AG09319 (cell line): ENCODE results near the gene CASP9.
"Not testable (repeated sequence)": the region's sequence is repeated elsewhere in the genome, so short reads cannot be mapped to it uniquely, and the experiment has no call there.

Experiments
- DNase-seq: peaks from one replicate; pipeline ENCODE4 v3.0.0-alpha.2; 2010; ENCODE audit warnings: low read depth; ENCODE audit errors: extremely low read depth
- CTCF ChIP-seq: IDR thresholded peaks from 2 replicates; pipeline ENCODE4 v1.5.1; 2011; ENCODE audit warnings: low read depth, mild to moderate bottlenecking, inconsistent platforms, low read length, moderate library complexity

The CASP9 gene

DNA sequence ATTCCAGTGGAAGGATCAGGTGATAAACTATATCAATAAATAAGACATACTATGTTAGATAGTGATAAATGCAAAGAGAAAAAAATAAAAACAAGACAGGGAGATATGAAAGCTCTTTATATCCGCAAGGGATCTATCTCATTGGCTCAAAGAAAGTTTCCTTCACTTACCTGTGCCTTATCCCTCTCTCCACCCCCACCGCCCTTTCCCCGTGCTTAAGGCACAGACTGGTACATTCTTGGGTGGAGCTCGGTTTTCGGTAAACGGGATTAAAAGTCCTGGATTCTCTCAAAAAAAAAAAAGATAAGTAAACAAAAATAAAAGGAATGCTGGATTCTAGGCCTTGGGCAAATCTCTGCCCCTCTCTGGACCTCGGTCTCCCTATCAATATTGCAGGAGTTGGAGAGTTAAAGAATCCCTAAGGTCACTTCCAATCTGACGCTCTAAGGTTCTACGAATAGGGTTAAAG is 2.0 kb upstream of the CASP9 start:
- no peak for DNase-seq
- TF ChIP-seq CTCF: no peak

DNA sequence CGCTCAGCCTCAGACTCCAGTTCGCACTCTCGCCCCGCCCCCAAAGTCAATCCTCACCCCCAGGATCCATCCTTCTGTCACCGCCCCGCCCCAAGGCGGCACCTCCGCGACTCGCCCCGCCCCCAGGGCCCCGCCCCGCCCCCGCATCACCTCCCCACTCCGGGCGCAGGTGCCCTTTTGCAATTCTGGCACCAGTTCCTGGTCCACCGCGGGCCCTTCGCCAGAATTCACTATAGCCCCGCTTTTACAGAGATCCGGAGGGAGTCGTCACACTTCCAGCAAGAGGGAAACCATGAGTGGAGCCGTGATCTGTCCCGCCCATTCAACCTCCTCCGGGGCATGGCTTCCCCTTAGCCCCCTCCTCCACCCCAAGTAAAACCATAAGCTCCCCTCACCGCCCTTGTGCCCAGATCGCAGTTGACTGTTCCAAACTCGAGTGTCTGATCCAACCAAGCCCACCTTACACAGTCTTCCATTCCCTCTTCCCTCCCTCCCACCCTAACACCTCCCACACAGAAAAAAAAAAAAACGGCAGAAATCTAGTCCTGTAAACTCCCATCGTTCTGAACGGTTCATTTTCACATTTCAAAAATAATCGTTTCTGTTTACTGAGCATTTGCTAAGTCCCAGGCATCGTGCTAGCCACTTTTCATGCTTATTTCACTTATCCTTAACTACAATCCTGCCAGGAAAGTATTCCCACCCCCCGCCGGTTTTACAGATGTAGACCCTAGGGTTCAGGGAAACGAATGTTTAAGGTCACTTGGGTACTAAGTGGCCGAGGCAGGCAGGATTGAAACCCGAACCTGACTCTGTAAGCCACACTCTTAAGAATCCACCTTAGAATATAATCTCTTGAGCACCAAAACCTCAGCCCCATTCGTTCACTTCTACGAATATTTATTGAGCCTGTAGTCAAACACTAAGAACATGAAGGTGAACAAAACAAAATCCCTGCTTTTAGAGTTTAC is 1.3 kb upstream of the CASP9 start:
- no peak for TF ChIP-seq CTCF
- no peak for DNase-seq

DNA sequence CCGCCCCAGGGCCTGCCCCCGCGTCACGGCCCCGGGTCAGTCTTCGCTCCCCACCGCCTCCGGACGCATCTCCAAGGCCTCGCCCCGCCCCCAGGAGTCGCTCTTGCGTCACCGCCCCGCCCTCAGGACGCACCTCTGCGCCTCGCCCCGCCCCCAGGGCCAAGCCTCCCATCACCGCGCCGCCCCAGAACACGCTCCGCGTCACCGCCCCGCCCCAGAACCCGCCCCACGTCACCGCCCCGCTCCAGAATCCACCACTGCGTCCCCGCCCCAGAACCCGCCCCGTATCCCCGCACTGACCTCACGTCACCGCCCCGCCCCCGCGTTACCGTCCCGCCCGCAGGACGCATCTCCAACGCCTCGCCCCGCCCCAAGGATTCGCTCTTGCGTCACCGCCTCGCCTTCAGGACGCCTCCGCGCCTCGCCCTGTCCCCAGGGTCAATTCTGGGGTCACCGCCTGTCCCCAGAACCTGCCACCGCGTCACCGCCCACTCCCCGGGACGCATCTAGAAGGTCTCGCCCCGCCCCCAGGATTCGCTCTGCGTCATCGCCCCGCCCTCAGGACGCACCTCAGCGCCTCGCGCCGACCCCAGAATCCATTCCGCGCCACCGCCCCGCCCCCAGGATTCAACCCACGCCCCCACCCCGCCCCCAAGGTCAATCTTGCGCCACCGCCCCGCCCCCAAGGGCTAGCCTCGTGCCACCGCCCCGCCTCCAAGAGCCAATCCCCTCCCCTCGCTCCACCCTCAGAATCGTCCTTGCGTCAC is 451 bp upstream of the CASP9 start:
- peak; percentile 98 for DNase-seq
- no peak for TF ChIP-seq CTCF

DNA sequence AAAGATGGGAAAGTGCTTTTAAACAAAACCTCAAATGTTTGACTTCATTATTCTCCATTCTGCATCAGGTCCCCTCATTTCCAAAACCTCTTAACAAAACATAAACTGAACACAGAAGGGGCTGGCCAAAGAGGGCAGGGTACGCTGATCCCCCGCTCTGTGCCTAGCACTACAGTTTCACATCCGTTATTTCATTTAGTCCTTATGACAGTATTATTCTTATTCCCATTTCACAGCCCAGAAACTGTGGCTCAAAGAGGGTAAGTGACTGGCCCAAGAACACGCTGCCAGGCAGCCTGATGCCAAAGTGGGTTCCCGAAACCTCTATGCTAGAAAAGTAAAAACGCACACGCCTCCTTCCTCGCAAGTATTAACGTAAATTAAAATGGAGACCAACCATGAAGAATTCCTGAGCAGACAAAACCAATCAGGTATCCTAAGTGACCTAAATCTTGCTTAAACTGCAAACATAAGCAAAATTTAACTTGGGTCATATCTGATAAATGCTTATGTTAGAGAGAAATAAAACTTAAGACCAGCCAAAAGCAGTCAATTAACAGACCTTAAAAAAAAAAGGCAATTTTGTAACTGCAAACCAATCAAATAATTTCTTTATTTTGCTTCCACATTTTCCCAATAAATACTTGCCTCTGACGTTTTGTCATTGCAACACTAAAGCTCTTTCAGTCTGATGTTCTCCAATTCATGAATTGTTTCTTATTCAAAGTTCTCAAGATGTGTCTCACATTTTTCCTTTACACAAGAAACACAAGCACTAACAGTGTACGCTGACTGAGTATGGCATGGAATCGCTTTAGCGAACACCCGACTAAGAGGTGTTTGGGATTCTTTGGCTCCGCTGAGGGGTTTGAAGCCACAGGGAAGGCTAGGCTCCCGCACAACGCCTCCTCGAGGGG is 653 bp downstream of the CASP9 start:
- no peak for DNase-seq
- no peak for TF ChIP-seq CTCF

DNA sequence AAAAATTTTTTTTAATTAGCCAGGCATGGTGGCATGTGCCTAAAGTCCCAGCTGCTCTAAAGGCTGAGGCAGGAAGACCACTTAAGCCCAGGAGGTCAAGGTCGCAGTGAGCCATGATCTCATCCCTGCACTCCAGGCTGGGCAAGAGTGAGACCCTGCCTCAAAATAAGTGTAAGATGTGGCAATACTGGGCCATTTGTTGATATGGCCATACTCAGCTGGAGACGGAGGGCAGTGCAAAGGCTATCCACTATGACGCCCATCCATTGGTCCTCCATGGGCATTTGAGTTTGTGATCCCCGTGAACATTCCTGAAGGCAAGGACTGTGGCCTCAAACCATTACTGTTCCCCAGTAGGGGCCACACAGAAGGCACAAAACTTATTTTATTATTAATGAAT is 1.5 kb downstream of the CASP9 start:
- DNase-seq: no peak
- TF ChIP-seq CTCF: no peak

- DNase-seq: not testable (repeated sequence)
Observed at GRCh38 chr1:15521206-15521906, 2.7 kb downstream of the CASP9 start.

GRCh38 chr1:15519625-15520024 is 4.4 kb downstream of the CASP9 start:
- no peak for DNase-seq
- no peak for TF ChIP-seq CTCF
